ENCODE results near the gene HLA-DOA.

DNA sequence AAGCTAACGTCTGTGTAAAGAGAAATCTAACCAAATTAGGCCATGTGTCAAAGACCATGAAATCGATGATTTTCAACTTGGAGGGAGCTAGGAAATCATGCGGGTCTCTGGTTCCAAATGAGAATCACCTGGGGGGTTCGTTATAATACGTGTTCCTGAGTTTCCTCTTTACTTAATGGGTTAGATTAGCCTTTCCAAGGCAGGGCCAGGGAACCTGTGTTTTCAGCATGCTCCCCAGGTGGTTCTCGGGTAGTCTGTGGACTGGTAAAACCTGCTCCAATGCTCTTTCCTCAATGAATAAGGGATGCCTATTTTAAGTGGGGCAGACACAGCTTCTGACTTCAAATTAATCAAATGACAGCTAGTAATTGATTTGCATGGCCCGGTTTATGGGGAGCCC, 965 bp upstream of the HLA-DOA start:
- TF ChIP-seq, protein P1, sequence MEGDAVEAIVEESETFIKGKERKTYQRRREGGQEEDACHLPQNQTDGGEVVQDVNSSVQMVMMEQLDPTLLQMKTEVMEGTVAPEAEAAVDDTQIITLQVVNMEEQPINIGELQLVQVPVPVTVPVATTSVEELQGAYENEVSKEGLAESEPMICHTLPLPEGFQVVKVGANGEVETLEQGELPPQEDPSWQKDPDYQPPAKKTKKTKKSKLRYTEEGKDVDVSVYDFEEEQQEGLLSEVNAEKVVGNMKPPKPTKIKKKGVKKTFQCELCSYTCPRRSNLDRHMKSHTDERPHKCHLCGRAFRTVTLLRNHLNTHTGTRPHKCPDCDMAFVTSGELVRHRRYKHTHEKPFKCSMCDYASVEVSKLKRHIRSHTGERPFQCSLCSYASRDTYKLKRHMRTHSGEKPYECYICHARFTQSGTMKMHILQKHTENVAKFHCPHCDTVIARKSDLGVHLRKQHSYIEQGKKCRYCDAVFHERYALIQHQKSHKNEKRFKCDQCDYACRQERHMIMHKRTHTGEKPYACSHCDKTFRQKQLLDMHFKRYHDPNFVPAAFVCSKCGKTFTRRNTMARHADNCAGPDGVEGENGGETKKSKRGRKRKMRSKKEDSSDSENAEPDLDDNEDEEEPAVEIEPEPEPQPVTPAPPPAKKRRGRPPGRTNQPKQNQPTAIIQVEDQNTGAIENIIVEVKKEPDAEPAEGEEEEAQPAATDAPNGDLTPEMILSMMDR (IDR thresholded peaks at IDR 0.05), result no peak
- TF ChIP-seq POLR2AphosphoS5 (IDR thresholded peaks at IDR 0.05), result no peak
